NCI-H1105 (cell line): ENCODE measurements around the gene PALM.
"Not testable (repeated sequence)": the region's sequence is repeated elsewhere in the genome, so short reads cannot be mapped to it uniquely, and the experiment has no call there.

Experiments used
- DNase-seq: peaks from one replicate; lab custom pipeline; 2025; lab: John Stamatoyannopoulos, UW

PALM gene

GRCh38 chr19:704447-704741 is 4.3 kb upstream of the PALM start:
- no peak for DNase-seq

DNA sequence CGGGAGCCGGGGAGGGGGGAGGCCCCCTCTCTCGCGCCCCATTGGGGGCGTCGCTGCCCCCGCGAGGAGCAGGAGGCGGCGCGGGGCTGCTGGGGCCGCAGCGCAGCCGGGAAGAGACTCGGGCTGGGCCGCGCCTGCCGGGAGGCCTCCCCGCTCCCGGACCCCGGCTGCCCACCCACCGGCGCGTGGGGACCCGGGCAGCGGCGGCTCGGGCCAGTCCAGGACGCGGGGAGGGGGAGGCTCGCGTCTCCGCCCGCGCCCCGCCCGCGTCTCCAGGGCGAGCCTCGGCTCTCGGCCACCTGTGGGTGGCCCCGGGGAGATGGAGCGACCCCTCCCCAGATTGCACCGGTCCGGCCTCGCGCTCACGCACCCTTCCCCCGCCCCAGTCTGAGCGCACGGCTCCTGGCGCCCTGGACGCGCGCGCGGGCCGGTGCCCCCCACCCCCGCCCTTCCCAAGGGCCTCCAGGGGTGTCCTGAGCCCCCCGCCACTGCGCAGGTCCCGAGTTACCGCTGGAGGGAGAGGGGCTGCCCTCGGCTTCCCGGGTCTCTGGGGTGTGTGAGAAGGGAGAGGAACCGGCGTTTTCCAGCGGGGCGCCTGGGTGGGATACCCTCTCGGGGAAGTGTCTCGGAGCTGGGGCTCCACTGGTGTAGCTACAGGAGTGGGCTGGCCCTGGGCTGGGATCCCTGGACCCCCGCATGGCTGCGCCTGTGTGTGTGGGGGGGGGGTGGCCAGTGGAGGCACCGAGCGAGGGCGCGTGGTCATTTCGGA is 645 bp downstream of the PALM start:
- no peak for DNase-seq

GRCh38 chr19:709965-710571 is 1.3 kb downstream of the PALM start:
- DNase-seq, result no peak

DNA sequence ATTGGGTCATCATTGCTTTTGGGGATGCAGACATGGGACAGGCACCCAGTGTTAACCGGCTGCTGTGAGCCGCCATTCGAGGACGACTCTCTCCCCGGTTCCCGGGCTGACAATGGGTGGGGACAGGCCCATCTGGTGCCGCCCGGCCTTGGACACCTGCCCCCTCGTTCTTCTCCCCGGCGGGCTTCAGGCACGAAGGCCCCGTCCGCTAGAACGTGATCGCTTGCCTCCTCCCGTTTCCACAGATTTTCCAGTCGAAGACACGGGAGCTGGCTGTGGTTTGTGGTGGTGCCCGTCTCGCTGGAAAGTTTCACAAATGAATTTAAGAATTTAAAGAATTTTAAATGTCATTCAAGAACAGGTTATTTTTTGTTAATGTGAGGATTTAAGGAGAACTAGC is 2.0 kb downstream of the PALM start:
- DNase-seq, result no peak

- no peak for DNase-seq
Observed at GRCh38 chr19:711254-711653, 2.5 kb downstream of the PALM start.

- no peak for DNase-seq
Observed at GRCh38 chr19:715347-715746, 6.6 kb downstream of the PALM start.

- DNase-seq, result no peak
Observed at GRCh38 chr19:718251-718951, 9.7 kb downstream of the PALM start.

GRCh38 chr19:718991-719512 is 10.3 kb downstream of the PALM start:
- no peak for DNase-seq

GRCh38 chr19:719636-720344 is 11.1 kb downstream of the PALM start:
- DNase-seq, result no peak

- no peak for DNase-seq
Observed at GRCh38 chr19:720345-721160, 11.8 kb downstream of the PALM start.

- DNase-seq, result no peak
Observed at GRCh38 chr19:722553-723101, 13.9 kb downstream of the PALM start.

- DNase-seq, result no peak
Observed at GRCh38 chr19:723247-723646, 14.5 kb downstream of the PALM start.

- DNase-seq, result no peak
Observed at GRCh38 chr19:723714-724113, 15.0 kb downstream of the PALM start.

- no peak for DNase-seq
Observed at GRCh38 chr19:725461-726089, 16.8 kb downstream of the PALM start.

DNA sequence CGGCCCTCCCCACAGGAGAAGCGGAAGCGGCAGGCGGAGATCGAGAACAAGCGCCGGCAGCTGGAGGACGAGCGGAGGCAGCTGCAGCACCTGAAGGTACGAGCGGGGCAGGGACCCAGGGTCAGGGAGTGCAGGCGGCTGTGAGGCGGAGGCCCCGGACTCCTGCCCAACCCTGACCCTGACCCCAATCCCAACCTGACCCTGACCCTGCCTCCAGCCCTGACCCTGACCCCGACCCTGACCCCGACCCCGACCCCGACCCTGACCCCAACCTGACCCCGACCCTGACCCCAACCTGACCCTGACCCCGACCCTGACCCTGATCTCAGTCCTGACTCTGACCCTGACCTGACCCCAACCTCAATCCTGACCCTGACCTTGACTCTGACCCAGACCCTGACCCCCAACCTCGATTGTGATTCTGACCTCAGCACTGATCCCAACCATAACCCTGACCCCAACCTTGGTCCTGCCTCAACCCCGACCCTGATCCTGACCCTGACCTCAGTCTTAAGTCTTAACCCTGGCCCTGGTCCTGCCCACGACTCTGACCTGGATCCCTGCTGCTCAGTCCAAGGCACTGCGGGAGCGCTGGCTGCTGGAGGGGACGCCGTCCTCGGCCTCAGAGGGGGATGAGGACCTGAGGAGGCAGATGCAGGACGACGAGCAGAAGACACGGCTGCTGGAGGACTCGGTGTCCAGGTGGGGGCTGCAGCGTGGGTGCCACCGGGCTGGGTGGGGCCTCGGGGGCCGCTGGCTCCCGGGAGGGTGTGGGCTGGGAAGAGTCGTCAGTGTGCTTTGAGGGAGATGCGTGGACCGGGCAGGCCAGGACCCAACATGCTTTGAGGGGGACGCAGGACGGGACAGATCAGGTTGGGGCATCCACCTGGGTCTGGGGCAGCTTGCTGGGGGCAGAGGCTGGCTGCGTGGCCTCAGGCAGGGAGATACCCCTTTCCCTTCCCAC is 18.5 kb downstream of the PALM start:
- no peak for DNase-seq

- DNase-seq, result no peak
Observed at GRCh38 chr19:728011-728410, 19.3 kb downstream of the PALM start.

DNA sequence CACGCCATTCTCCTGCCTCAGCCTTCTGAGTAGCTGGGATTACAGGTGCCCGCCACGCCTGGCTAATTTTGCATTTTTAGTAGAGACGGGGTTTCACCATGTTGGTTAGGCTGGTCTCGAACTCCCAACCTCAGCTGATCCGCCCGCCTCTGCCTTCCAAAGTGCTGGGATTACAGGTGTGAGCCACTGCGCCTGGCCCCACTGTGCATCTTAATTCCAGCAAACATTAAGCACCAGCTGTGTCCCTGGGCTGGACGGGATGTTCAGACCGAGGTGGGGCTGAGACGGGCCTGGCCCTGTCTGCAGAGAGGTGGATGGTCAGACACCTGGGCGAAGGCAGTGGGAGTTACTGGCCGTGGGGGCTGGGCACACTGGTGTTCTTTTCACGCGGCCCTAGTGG is 20.8 kb downstream of the PALM start:
- DNase-seq, result not testable (repeated sequence)

GRCh38 chr19:729965-730668 is 21.4 kb downstream of the PALM start:
- DNase-seq, result no peak

DNA sequence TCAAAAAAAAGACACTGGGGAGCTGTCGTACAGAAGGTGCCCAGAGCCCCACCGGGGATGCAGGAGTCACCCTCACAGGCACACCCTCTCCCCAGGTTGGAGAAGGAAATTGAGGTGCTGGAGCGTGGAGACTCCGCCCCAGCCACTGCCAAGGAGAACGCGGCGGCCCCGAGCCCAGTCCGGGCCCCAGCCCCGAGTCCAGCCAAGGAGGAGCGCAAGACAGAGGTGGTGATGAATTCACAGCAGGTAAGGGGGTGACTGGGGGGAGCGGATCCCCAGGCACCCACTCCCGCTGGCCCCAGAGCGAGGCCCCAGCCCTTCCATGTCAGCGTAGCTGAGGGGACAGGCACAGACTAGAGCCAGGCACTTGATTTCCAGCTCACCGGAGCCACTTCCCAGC is 22.3 kb downstream of the PALM start:
- no peak for DNase-seq
